ENCODE data around the gene CATSPERB. TPM values are rescaled to one million over a fixed set of nuclear protein-coding genes. Genes with fewer than 3 reads are reported as not detected.

CATSPERB gene
- total and polyA plus RNA-seq, 9 of the 15 experiments (the other 6 are each of a cell fraction or from before 2014, with no cell fraction given): 0.05 to 1.4 (median 0.89) TPM

DNA sequence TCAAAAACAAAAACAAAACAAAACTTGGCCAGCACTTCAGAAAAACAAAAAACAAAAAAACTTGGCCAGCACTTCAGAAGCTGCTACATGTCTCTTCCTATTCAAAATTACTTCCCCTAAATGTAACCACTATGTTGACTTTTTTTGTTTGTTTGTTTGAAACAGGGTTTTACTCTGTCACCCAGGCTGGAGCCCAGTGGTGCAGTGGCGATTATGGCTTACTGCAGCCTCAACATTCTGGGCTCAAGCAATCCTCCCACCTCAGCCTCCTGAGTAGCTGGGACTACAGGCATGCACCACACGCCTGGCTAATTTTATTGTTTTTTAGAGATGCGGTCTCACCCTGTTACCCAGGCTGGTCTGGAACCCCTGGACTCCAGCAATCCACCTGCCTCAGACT is 183.8 kb downstream of the CATSPERB start:
- in situ Hi-C loops (cut with MboI): no loop called here

More for the DNA sequence above, 183.8 kb downstream of the CATSPERB start:
- Histone ChIP-seq H3K27ac (ENCODE audit: extremely low read depth, low read depth, low read length) (no peak overlapping the region), H3K4me1 (replicated peaks in 1 of 2; ENCODE audit: control insufficient read depth in 2 of 2, insufficient read depth in 2 of 2, low read length in 2 of 2) (no peaks in the 10 kb centered on the region), H3K4me2 (ENCODE audit: insufficient read depth, low read length) (no peak overlapping the region), H4K20me1 (replicated peaks; ENCODE audit: control insufficient read depth, insufficient read depth, low read length) (no peaks in the 10 kb centered on the region), H3K9me1 (ENCODE audit: control insufficient read depth, insufficient read depth, low read length) (no peaks in the 10 kb centered on the region), H3K9ac (ENCODE audit: insufficient read depth in 1 of 2, low read depth in 2 of 2, low read length in 2 of 2) (no peak overlapping the region), H3K27me3 (ENCODE audit: control insufficient read depth in 2 of 2, insufficient read depth in 2 of 2, low read length in 2 of 2) (no peaks in the 10 kb centered on the region), H3K79me2 (ENCODE audit: control insufficient read depth, insufficient read depth, low read length) (no peaks in the 10 kb centered on the region), H3K36me3 (ENCODE audit: control insufficient read depth, insufficient read depth, low read length) (no peaks in the 10 kb centered on the region), H3K9me3 (replicated peaks; ENCODE audit: control insufficient read depth, insufficient read depth, low read depth, low read length) (no peaks in the 10 kb centered on the region), H3K4me3 (no peak overlapping the region), H2AFZ (ENCODE audit: low read depth, low read length) (no peak overlapping the region)
- TF ChIP-seq, protein P1, sequence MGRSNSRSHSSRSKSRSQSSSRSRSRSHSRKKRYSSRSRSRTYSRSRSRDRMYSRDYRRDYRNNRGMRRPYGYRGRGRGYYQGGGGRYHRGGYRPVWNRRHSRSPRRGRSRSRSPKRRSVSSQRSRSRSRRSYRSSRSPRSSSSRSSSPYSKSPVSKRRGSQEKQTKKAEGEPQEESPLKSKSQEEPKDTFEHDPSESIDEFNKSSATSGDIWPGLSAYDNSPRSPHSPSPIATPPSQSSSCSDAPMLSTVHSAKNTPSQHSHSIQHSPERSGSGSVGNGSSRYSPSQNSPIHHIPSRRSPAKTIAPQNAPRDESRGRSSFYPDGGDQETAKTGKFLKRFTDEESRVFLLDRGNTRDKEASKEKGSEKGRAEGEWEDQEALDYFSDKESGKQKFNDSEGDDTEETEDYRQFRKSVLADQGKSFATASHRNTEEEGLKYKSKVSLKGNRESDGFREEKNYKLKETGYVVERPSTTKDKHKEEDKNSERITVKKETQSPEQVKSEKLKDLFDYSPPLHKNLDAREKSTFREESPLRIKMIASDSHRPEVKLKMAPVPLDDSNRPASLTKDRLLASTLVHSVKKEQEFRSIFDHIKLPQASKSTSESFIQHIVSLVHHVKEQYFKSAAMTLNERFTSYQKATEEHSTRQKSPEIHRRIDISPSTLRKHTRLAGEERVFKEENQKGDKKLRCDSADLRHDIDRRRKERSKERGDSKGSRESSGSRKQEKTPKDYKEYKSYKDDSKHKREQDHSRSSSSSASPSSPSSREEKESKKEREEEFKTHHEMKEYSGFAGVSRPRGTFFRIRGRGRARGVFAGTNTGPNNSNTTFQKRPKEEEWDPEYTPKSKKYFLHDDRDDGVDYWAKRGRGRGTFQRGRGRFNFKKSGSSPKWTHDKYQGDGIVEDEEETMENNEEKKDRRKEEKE (IDR thresholded peaks at IDR 0.05; ENCODE audit: borderline replicate concordance in 1 of 2, control insufficient read depth in 1 of 2, low read depth in 2 of 2, low read length in 1 of 2): no peak
- TF ChIP-seq HNRNPH1 (optimal IDR thresholded peaks at IDR 0.05; ENCODE audit: low read depth, low read length) (no peak), ZBED1 (IDR thresholded peaks at IDR 0.05) (no peak), ARNT (IDR thresholded peaks at IDR 0.05) (no peak), WHSC1 (IDR thresholded peaks at IDR 0.05; ENCODE audit: low read length) (no peak), PHB2 (IDR thresholded peaks at IDR 0.05; ENCODE audit: low read depth) (no peak), ZBTB17 (CRISPR knock-in tag; IDR thresholded peaks at IDR 0.05) (no peak), MAZ (CRISPR knock-in tag; conservative IDR thresholded peaks at IDR 0.05 in 1 of 2, IDR thresholded peaks at IDR 0.05 in 1 of 2) (no peak), CSDE1 (IDR thresholded peaks at IDR 0.05) (no peak), TAF15 (IDR thresholded peaks at IDR 0.05; ENCODE audit: low read depth, low read length) (no peak), PTTG1 (tag; IDR thresholded peaks at IDR 0.05; ENCODE audit: low read depth) (no peak)
- TF ChIP-seq, protein P2, sequence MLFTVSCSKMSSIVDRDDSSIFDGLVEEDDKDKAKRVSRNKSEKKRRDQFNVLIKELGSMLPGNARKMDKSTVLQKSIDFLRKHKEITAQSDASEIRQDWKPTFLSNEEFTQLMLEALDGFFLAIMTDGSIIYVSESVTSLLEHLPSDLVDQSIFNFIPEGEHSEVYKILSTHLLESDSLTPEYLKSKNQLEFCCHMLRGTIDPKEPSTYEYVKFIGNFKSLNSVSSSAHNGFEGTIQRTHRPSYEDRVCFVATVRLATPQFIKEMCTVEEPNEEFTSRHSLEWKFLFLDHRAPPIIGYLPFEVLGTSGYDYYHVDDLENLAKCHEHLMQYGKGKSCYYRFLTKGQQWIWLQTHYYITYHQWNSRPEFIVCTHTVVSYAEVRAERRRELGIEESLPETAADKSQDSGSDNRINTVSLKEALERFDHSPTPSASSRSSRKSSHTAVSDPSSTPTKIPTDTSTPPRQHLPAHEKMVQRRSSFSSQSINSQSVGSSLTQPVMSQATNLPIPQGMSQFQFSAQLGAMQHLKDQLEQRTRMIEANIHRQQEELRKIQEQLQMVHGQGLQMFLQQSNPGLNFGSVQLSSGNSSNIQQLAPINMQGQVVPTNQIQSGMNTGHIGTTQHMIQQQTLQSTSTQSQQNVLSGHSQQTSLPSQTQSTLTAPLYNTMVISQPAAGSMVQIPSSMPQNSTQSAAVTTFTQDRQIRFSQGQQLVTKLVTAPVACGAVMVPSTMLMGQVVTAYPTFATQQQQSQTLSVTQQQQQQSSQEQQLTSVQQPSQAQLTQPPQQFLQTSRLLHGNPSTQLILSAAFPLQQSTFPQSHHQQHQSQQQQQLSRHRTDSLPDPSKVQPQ (CRISPR knock-in tag; IDR thresholded peaks at IDR 0.05; ENCODE audit: borderline replicate concordance): no peak
- TF ChIP-seq, protein P3, sequence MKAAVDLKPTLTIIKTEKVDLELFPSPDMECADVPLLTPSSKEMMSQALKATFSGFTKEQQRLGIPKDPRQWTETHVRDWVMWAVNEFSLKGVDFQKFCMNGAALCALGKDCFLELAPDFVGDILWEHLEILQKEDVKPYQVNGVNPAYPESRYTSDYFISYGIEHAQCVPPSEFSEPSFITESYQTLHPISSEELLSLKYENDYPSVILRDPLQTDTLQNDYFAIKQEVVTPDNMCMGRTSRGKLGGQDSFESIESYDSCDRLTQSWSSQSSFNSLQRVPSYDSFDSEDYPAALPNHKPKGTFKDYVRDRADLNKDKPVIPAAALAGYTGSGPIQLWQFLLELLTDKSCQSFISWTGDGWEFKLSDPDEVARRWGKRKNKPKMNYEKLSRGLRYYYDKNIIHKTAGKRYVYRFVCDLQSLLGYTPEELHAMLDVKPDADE (conservative IDR thresholded peaks at IDR 0.05; ENCODE audit: control insufficient read depth, low read depth, low read length): no peak
- no TSS peak for BruUV-seq (replicated peaks)
- DNase-seq (ENCODE audit: extremely low read depth in 1 of 4, low spot score in 3 of 4) (no peak), ATAC-seq (0 out of 3 replicates have a peak, but pooled peaks have one; percentile 26), FAIRE-seq (no peak)
- ChIA-PET CTCF (ENCODE audit: low intra/inter-chr PET ratio) (no interaction called here), POLR2A (no interaction called here)
- intact Hi-C loops (cut with micrococcal nuclease): no loop called here
- 10% methylated on average over 3 of the region's 3 CpGs for WGBS (ENCODE audit: insufficient coverage, low coverage, missing lambda C conversion rate)
